DND-41 (cell line): ENCODE data around the gene HLCS.

ENCODE experiments used
- ATAC-seq: fragments of 200-7000 bp; cut with Tn5 transposase; 3 replicates; pipeline ENCODE4 v1.9.1; 2021; ENCODE audit warnings: low read depth; ENCODE audit not compliant: insufficient read depth
- DNase-seq: peaks from one replicate; pipeline ENCODE4 v3.0.0-alpha.2; 2020
- H2AFZ ChIP-seq: 2 replicates; pipeline ENCODE4 v1.6.0; 2012; ENCODE audit warnings: low read depth, low read length
- H3K27ac ChIP-seq: 2 replicates; pipeline ENCODE4 v1.5.1; 2012; ENCODE audit warnings: low read length, inconsistent platforms
- H3K27me3 ChIP-seq: fragments of 200-600 bp; sonication (generic); 2 replicates; pipeline ENCODE4 v1.6.0; 2012; ENCODE audit warnings: low read length, mild to moderate bottlenecking, inconsistent platforms; ENCODE audit not compliant: insufficient read depth, poor library complexity
- H3K36me3 ChIP-seq: 2 replicates; pipeline ENCODE4 v1.5.1; 2012; ENCODE audit warnings: low read length, inconsistent platforms; ENCODE audit not compliant: insufficient read depth
- H3K4me1 ChIP-seq: 2 replicates; pipeline ENCODE4 v1.5.1; 2012; ENCODE audit warnings: mild to moderate bottlenecking, low read length; ENCODE audit not compliant: insufficient read depth
- H3K4me2 ChIP-seq: 2 replicates; pipeline ENCODE4 v1.6.0; 2012; ENCODE audit warnings: mild to moderate bottlenecking, moderate library complexity, low read length, inconsistent platforms; ENCODE audit not compliant: insufficient read depth
- H3K4me3 ChIP-seq, 2 experiments: fragments of 200-600 bp in 1 of 2; shearing (Covaris generic) in 1 of 2; 2 replicates each; pipeline ENCODE4 v1.5.1; 2012 to 2016; ENCODE audit warnings: inconsistent platforms in 2 of 2, low read length in 2 of 2, mild to moderate bottlenecking in 2 of 2, low read depth in 1 of 2, moderate library complexity in 1 of 2
- H3K79me2 ChIP-seq: 2 replicates; pipeline ENCODE4 v1.6.0; 2012; ENCODE audit warnings: low read length, inconsistent platforms; ENCODE audit not compliant: insufficient read depth
- H3K9ac ChIP-seq: 2 replicates; pipeline ENCODE4 v1.6.0; 2012; ENCODE audit warnings: low read depth, mild to moderate bottlenecking, inconsistent platforms, low read length, moderate library complexity
- H3K9me3 ChIP-seq: 2 replicates; pipeline ENCODE4 v1.5.1; 2012; ENCODE audit warnings: low read length, moderate library complexity, mild to moderate bottlenecking, inconsistent platforms; ENCODE audit not compliant: insufficient read depth, severe bottlenecking
- H4K20me1 ChIP-seq: 2 replicates; pipeline ENCODE4 v1.6.0; 2012; ENCODE audit warnings: low read length; ENCODE audit not compliant: insufficient read depth
- CTCF ChIP-seq: IDR thresholded peaks from 2 replicates; pipeline ENCODE4 v1.5.1; 2012; ENCODE audit warnings: borderline replicate concordance, low read length, moderate library complexity, mild to moderate bottlenecking; ENCODE audit not compliant: poor library complexity, severe bottlenecking; ENCODE audit errors: extremely low read depth
- EZH2 ChIP-seq: IDR thresholded peaks from 3 replicates; pipeline ENCODE4 v1.6.1; 2012; ENCODE audit warnings: borderline replicate concordance, low read depth, mild to moderate bottlenecking, moderate library complexity, low read length, inconsistent platforms; ENCODE audit not compliant: severe bottlenecking

Gene HLCS

GRCh38 chr21:36913247-36914169 lies 53.0 kb downstream of the HLCS start:
- Histone ChIP-seq H3K79me2 (no peaks in the 10 kb centered on the region), H3K9ac (no peak overlapping the region), H3K9me3 (no peaks in the 10 kb centered on the region), H3K27me3 (no peaks in the 10 kb centered on the region), H3K36me3 (no peaks in the 10 kb centered on the region; the same call in 1 of the 2 replicates), H3K4me3 (no peak overlapping the region), H2AFZ (no peak overlapping the region), H3K4me1 (no peaks in the 10 kb centered on the region), H3K27ac (no peak overlapping the region), H4K20me1 (0 out of 2 replicates have a peak, but pooled peaks cover 4% of the 10 kb centered on the region), H3K4me2 (no peak overlapping the region)
- TF ChIP-seq CTCF (no peak), EZH2 (no peak)
- ATAC-seq (no peak), DNase-seq (no peak)

GRCh38 chr21:36910581-36911307 lies 55.7 kb downstream of the HLCS start:
- H4K20me1 ChIP-seq: 0 out of 2 replicates have a peak, but pooled peaks cover 4% of the 10 kb centered on the region
- no peak overlapping the region for H3K9ac ChIP-seq
- no peak overlapping the region for H3K27ac ChIP-seq
- H3K27me3 ChIP-seq: no peaks in the 10 kb centered on the region
- no peaks in the 10 kb centered on the region for H3K79me2 ChIP-seq
- TF ChIP-seq EZH2: no peak
- no peak for TF ChIP-seq CTCF
- no peak overlapping the region for H2AFZ ChIP-seq
- no peaks in the 10 kb centered on the region; the same call in 1 of the 2 replicates for H3K36me3 ChIP-seq
- H3K4me1 ChIP-seq: no peaks in the 10 kb centered on the region
- H3K4me2 ChIP-seq: no peak overlapping the region
- no peak overlapping the region for H3K4me3 ChIP-seq
- H3K9me3 ChIP-seq: no peaks in the 10 kb centered on the region
- DNase-seq (no peak), ATAC-seq (no peak)

- Histone ChIP-seq H3K27me3 (no peaks in the 10 kb centered on the region), H3K27ac (no peak overlapping the region), H3K9me3 (no peaks in the 10 kb centered on the region), H2AFZ (no peak overlapping the region), H3K4me1 (no peaks in the 10 kb centered on the region), H3K79me2 (no peaks in the 10 kb centered on the region), H4K20me1 (0 out of 2 replicates have a peak, but pooled peaks cover 4% of the 10 kb centered on the region), H3K4me3 (no peak overlapping the region), H3K9ac (no peak overlapping the region), H3K36me3 (no peaks in the 10 kb centered on the region; the same call in 1 of the 2 replicates), H3K4me2 (no peak overlapping the region)
- TF ChIP-seq CTCF (no peak), EZH2 (no peak)
- ATAC-seq: no peak
- no peak for DNase-seq
These were observed 56.4 kb downstream of the HLCS start for GRCh38 chr21:36909901-36910561.
